LNCAP (cell line): ENCODE measurements around the gene LIN54.
A peak's percentile ranks its signal among the peaks of the same experiment; 100 is the strongest.

Experiments
- TF ChIP-seq, protein P1 (sequence below): fragments of 450-650 bp; IDR thresholded peaks from 2 replicates; pipeline ENCODE4 v1.5.1; 2017; ENCODE audit warnings: mild to moderate bottlenecking

LIN54 gene

DNA sequence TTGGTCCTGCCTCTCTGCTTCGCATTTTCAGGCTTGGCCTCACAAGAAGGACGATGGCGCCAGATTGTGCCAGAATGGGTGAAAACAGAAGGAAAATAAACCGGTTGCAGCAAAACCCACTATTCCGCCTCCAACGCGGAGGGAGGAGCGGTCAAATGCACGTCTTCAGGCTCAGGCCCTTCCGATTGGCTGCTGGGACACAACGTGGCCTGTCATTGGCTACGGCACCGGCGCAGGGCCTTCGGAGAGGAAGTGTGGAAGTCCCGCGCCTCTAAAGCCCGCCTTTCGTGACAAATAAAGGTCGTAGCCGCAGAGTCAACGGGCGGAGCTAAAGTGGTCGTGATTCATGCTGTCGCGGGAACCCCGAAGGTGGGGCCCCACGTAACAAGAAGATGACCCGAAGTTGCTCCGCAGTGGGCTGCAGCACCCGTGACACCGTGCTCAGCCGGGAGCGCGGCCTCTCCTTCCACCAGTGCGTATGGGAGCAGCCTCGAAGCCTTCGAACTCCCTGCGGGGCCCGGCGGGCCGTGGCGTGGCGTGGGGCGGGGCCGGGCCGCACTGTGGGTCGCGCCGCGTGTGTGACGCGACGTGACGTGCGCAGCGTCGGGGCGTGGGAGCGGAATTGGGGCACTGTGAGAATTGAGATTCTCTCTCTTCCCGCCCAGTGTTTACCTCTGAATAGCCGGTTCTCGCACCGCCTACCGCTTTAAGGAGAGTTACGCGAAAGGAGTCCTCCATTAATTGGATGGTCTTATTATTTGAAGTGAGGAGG is 110.0 kb downstream of the LIN54 start, which contains the start of gene THAP9:
TSS of gene THAP9 (plus strand) at position 325 of the 772 bp plus-strand sequence. CDS start at position 393, 68 bp downstream.
- TF ChIP-seq, protein P1, sequence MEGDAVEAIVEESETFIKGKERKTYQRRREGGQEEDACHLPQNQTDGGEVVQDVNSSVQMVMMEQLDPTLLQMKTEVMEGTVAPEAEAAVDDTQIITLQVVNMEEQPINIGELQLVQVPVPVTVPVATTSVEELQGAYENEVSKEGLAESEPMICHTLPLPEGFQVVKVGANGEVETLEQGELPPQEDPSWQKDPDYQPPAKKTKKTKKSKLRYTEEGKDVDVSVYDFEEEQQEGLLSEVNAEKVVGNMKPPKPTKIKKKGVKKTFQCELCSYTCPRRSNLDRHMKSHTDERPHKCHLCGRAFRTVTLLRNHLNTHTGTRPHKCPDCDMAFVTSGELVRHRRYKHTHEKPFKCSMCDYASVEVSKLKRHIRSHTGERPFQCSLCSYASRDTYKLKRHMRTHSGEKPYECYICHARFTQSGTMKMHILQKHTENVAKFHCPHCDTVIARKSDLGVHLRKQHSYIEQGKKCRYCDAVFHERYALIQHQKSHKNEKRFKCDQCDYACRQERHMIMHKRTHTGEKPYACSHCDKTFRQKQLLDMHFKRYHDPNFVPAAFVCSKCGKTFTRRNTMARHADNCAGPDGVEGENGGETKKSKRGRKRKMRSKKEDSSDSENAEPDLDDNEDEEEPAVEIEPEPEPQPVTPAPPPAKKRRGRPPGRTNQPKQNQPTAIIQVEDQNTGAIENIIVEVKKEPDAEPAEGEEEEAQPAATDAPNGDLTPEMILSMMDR: no peak

DNA sequence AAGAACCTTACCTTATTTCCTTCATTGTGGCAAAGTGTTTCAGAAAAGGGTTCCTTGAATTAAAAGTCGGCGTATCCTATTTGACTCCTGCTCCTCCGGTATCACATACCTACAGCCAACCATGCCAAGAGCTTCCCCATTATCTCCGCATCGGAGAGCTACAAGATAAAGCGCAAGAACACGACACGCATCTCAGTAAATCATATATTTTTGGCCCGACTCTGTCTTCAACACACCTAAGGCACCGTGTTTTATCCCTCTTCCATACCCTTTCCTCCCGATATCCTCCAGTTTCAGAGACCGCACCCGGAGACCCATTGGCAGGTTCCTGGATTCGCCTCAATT is 110.6 kb downstream of the LIN54 start:
- TF ChIP-seq, protein P1: no peak

DNA sequence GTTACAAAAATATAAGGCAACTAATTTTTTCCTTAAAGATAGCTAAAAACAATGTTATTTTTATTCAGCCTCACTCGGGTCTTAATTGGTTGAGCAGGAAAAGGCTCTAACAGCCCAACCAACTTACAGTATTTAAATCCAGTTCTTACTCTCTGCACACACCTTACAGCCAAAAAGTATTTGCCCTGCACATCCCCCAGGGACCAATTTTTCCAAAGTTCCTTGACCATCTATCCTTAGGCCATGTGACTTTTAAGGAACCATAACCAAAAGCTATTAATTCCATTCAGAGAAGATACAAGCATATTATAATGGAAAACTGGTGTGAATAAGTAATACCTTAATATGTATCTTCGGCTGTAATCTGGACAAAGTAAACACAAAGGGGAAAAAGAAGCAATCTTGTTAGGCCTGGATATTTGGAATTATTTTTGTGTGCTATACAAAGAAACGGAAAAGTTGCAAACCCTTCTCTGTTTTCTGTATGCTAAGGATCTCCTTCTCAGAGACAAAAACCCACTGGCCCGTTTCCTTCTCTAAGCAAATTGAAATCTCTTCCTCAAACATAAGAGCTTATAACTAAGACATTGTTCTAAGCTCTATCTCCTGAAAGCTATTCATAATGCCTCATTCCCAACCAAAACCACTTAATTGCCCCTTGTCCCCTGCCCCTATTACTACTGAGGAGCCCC is 111.1 kb downstream of the LIN54 start:
- TF ChIP-seq, protein P1: no peak

DNA sequence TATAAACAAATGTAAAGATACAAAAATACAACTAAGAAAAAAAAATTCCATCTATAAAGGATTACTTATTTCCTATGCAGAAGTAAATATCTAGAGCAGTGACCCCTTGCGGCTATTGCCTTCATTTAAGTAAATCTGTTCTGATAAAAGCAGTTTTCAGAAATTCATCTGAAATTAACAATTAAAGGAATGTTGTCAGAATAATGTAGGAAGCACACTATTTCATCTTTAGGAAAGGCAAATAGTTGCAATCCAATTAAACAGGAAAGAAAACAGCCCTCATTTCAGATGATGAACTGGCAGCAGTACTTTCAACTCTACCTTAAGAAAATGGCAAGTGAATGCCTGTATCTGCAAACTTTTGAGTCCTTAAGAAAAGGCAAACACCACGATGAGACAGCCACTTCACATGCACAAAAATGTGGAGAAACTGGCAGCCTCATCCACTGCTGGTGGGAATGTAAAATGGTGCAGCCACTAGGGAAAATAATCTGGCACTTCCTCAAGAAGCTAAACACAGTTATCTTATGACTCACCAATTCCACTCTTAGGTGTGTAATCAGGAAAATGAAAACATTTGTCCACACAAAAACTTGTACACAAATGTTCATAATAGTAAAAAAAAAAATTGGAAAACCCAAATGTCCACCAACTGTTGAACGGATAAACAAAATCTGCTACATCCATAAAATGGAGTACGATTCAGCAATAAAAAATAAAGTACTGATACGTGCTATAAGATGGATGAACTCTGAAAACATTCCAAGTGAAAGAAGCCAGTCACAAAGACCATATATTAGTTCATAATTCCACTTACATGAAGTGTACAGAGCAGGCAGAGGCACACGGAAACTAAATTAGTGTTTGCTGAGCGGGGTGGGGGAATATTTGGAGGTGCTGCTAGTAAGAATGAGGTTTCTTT is 112.0 kb downstream of the LIN54 start:
- TF ChIP-seq, protein P1: peak; percentile 57

DNA sequence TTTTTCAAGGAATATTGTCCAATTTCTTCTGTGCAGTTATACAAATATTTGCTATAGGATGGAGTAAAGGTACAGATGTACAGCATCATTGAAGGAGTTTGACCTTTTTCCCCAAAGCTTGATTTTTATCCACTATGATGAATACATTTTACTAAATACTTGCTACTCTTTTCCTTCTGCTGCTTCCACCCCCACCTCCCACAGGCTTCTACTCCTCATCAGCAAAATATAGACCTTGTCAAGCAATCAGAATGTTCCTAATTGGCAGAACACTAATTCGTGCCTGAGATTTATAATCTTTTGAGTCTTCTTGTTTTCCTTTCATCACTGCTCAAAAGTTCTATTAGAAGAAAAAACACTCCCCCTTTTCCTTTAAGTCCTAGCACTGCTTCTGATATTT is 113.9 kb downstream of the LIN54 start:
- TF ChIP-seq, protein P1: no peak

DNA sequence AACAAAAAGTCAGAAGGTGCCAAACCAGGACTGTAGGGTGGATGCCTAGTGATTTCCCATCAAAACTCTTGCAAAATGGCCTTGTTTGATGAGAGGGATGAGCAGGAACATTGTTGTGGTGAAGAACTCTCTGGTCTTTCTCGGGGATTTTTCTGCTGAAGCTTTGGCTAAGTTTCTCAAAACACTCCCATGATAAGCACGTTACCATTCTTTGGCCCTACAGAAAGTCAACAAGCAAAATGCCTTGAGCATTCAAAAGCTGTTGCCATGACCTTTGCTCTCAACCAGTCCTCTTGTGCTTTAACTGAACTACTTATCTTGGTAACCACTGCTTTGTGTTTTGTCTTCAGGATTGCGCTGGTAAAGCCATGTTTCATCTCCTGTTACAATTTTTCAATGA is 116.7 kb downstream of the LIN54 start:
- TF ChIP-seq, protein P1: no peak

DNA sequence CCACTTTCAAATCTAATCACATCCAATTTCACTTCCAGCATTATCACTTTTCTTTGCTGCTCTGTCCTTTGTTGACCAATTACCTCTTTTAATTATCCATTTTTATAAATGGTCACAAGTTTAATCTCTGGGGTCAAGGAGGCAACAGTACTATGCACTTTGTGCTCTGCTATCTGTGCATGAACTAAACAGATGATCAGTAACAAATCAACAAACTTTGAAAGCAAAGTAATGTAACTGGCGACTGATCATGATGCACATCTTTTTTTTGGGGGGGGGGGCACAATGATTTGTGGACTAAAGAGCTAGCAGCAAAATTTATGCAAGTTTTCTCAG is 118.2 kb downstream of the LIN54 start:
- TF ChIP-seq, protein P1: no peak
